Lower leg skin (tissue), 3 donors: ENCODE measurements around the gene PRKAR1B.

Experiments used
- CTCF ChIP-seq, 3 donors: fragments of 450-650 bp; IDR thresholded peaks; one replicate each; pipeline ENCODE4 v1.5.1; 2016; ENCODE audit warnings: antibody characterized with exemption in 3 of 3, mild to moderate bottlenecking in 3 of 3, moderate library complexity in 2 of 3
- POLR2A ChIP-seq, 2 donors: fragments of 450-650 bp; IDR thresholded peaks; one replicate each; pipeline ENCODE4 v1.6.1; 2016 to 2017; ENCODE audit warnings: antibody characterized with exemption in 2 of 2, mild to moderate bottlenecking in 1 of 2, moderate library complexity in 1 of 2

GRCh38 chr7:607938-608337 lies 119.1 kb downstream of the PRKAR1B start:
- TF ChIP-seq POLR2A (IDR thresholded peaks at IDR 0.05), result no peak
- no peak for TF ChIP-seq CTCF (IDR thresholded peaks at IDR 0.05)
